HEK293 (cell line): ENCODE results near the gene INPP5F.
A peak's percentile ranks its signal among the peaks of the same experiment; 100 is the strongest.

Source experiments
- CTCF ChIA-PET: fragments of 350-600 bp; formaldehyde crosslinking; extraction: SDS; loops from one replicate; lab custom pipeline; 2021; ENCODE audit warnings: antibody characterized with exemption; lab: Yijun Ruan, JAX
- POLR2A ChIA-PET: fragments of 300-600 bp; formaldehyde crosslinking; extraction: SDS; loops from one replicate; lab custom pipeline; 2020; ENCODE audit warnings: antibody characterized with exemption, inconsistent platforms; lab: Yijun Ruan, JAX
- H3K27ac ChIP-seq: fragments of 200-500 bp; sonication (Bioruptor generic); 2 replicates; pipeline ENCODE4 v1.5.1; 2014; ENCODE audit warnings: low read depth, low read length, control low read depth, inconsistent platforms; ENCODE audit errors: extremely low read depth
- H3K36me3 ChIP-seq, 2 experiments: fragments of 200-500 bp in 1 of 2; sonication (Bioruptor generic) in 1 of 2; 1 replicate in 1 of 2; 2 replicates in 1 of 2; pipeline ENCODE4 v1.5.1; 2014 to 2017; ENCODE audit warnings: inconsistent platforms in 2 of 2, low read length in 2 of 2; ENCODE audit not compliant: control insufficient read depth in 2 of 2, insufficient read depth in 1 of 2
- H3K4me1 ChIP-seq: fragments of 200-500 bp; sonication (Bioruptor generic); 2 replicates; pipeline ENCODE4 v1.5.1; 2014; ENCODE audit warnings: mild to moderate bottlenecking, low read length, inconsistent platforms; ENCODE audit not compliant: control insufficient read depth, insufficient read depth
- H3K4me3 ChIP-seq: 2 replicates; pipeline ENCODE4 v1.5.1; 2011; ENCODE audit warnings: low read depth, mild to moderate bottlenecking, control low read depth, low read length, moderate library complexity
- H3K9me3 ChIP-seq: fragments of 200-500 bp; sonication (Bioruptor generic); 2 replicates; pipeline ENCODE4 v1.5.1; 2014; ENCODE audit warnings: low read depth, low read length, inconsistent platforms; ENCODE audit not compliant: control insufficient read depth, insufficient read depth
- EGR2 ChIP-seq: fragments of 450-650 bp; formaldehyde crosslinking; IDR thresholded peaks from 2 replicates; pipeline ENCODE4 v1.5.1; 2016; ENCODE audit warnings: low read depth, missing biosample characterization, missing genetic modification characterization
- KLF8 ChIP-seq: fragments of 450-650 bp; formaldehyde crosslinking; IDR thresholded peaks from 2 replicates; pipeline ENCODE4 v1.5.1; 2016; ENCODE audit warnings: missing biosample characterization, missing genetic modification characterization
- REPIN1 ChIP-seq: fragments of 450-650 bp; formaldehyde crosslinking; IDR thresholded peaks from 2 replicates; pipeline ENCODE4 v1.5.1; 2017; ENCODE audit warnings: missing biosample characterization, missing genetic modification characterization, low read depth
- SP7 ChIP-seq: fragments of 450-650 bp; formaldehyde crosslinking; IDR thresholded peaks from 2 replicates; pipeline ENCODE4 v1.5.1; 2016; ENCODE audit warnings: missing biosample characterization, missing genetic modification characterization
- ZBTB21 ChIP-seq: fragments of 450-650 bp; formaldehyde crosslinking; IDR thresholded peaks from 2 replicates; pipeline ENCODE4 v1.5.1; 2017; ENCODE audit warnings: missing biosample characterization, missing genetic modification characterization
- ZBTB8A ChIP-seq: fragments of 450-650 bp; formaldehyde crosslinking; IDR thresholded peaks from 2 replicates; pipeline ENCODE4 v1.5.1; 2016; ENCODE audit warnings: missing biosample characterization, missing genetic modification characterization
- ZEB2 ChIP-seq: fragments of 450-650 bp; formaldehyde crosslinking; IDR thresholded peaks from 2 replicates; pipeline ENCODE4 v1.5.1; 2016; ENCODE audit warnings: missing biosample characterization, missing genetic modification characterization
- ZFHX2 ChIP-seq: fragments of 450-650 bp; formaldehyde crosslinking; conservative IDR thresholded peaks from 2 replicates; pipeline ENCODE4 v1.5.1; 2016; ENCODE audit warnings: missing biosample characterization, missing genetic modification characterization
- ZNF133 ChIP-seq: fragments of 450-650 bp; formaldehyde crosslinking; IDR thresholded peaks from 2 replicates; pipeline ENCODE4 v1.5.1; 2016; ENCODE audit warnings: missing biosample characterization, missing genetic modification characterization
- ZNF248 ChIP-seq: fragments of 450-650 bp; formaldehyde crosslinking; IDR thresholded peaks from 2 replicates; pipeline ENCODE4 v1.5.1; 2017; ENCODE audit warnings: missing biosample characterization, missing genetic modification characterization
- ZNF266 ChIP-seq: fragments of 450-650 bp; formaldehyde crosslinking; IDR thresholded peaks from 2 replicates; pipeline ENCODE4 v1.5.1; 2016; ENCODE audit warnings: missing biosample characterization, missing genetic modification characterization, low read depth
- ZNF48 ChIP-seq: fragments of 450-650 bp; formaldehyde crosslinking; IDR thresholded peaks from 2 replicates; pipeline ENCODE4 v1.5.1; 2016; ENCODE audit warnings: missing biosample characterization, missing genetic modification characterization
- ZNF518A ChIP-seq: fragments of 450-650 bp; formaldehyde crosslinking; conservative IDR thresholded peaks from 2 replicates; pipeline ENCODE4 v1.5.1; 2016; ENCODE audit warnings: low read depth, missing biosample characterization, missing genetic modification characterization
- ZNF571 ChIP-seq: fragments of 450-650 bp; formaldehyde crosslinking; IDR thresholded peaks from 2 replicates; pipeline ENCODE4 v1.5.0; 2017; ENCODE audit warnings: missing biosample characterization, missing genetic modification characterization
- ZNF600 ChIP-seq: fragments of 450-650 bp; formaldehyde crosslinking; IDR thresholded peaks from 2 replicates; pipeline ENCODE4 v1.5.1; 2016; ENCODE audit warnings: missing biosample characterization, missing genetic modification characterization
- ZNF621 ChIP-seq: fragments of 450-650 bp; formaldehyde crosslinking; IDR thresholded peaks from 2 replicates; pipeline ENCODE4 v1.5.1; 2017; ENCODE audit warnings: missing biosample characterization, missing genetic modification characterization
- ZSCAN18 ChIP-seq: fragments of 450-650 bp; formaldehyde crosslinking; IDR thresholded peaks from 2 replicates; pipeline ENCODE4 v1.5.1; 2016; ENCODE audit warnings: missing biosample characterization, missing genetic modification characterization

The INPP5F gene

GRCh38 chr10:119679480-119679829 is 46.4 kb upstream of the INPP5F start:
- TF ChIP-seq ZSCAN18 (tag by site-specific recombination) (no peak), ZBTB8A (no peak), ZEB2 (tag by site-specific recombination) (no peak), KLF8 (tag by site-specific recombination) (no peak), ZNF133 (no peak), ZNF518A (no peak), ZNF621 (no peak)
- POLR2A ChIA-PET = interaction anchor here (0.6 kb wide), 1 partner anchor 20 kb away, joined by 3 read pairs; no protein-coding TSS in a partner anchor
- Histone ChIP-seq H3K4me3 (no peak overlapping the region), H3K36me3 (peaks cover 12 to 32% of the 10 kb centered on the region in 2 experiments), H3K27ac (no peak overlapping the region), H3K4me1 (no peaks in the 10 kb centered on the region), H3K9me3 (no peaks in the 10 kb centered on the region)
- CTCF ChIA-PET = interaction anchor here (0.7 to 0.8 kb wide), 2 partner anchors 22 to 180 kb away, joined by 4 read pairs; no protein-coding TSS in a partner anchor

DNA sequence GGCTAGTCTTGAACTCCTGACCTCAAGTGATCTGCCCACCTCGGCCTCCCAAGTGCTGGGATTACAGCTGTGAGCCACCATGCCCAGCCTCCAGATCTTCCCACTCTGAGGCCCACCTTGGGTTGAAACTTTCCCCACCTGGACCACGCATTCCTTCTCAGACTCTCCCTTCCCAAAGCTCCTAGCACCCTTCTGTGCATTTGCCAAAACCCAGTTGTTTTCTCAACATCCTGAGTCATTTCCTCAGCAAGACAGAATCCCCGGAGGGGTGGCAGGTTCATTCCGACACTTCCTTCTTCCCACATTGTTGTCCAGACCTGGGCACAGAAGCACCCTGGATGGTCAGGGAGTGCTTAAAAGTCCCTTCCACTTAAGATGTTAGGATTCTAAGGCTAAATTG is 45.8 kb upstream of the INPP5F start:
- POLR2A ChIA-PET = interaction anchor here (0.6 kb wide), 1 partner anchor 21 kb away, joined by 3 read pairs; no protein-coding TSS in a partner anchor
- Histone ChIP-seq H3K27ac (no peak overlapping the region), H3K4me1 (no peaks in the 10 kb centered on the region), H3K9me3 (no peaks in the 10 kb centered on the region), H3K4me3 (no peak overlapping the region), H3K36me3 (peaks cover 7 to 29% of the 10 kb centered on the region in 2 experiments)
- peak; percentile 14; the same call in 1 of the 2 replicates for TF ChIP-seq ZNF600 (tag by site-specific recombination)
- TF ChIP-seq ZFHX2 = peak; percentile 58
- peak; percentile 62 for TF ChIP-seq EGR2 (tag by site-specific recombination)
- TF ChIP-seq REPIN1 (tag by site-specific recombination) = no peak
- CTCF ChIA-PET = interaction anchor here (0.7 kb wide), 1 partner anchor 22 kb away, joined by 4 read pairs; no protein-coding TSS in a partner anchor

- POLR2A ChIA-PET = interaction anchor here (0.6 to 1.6 kb wide), 3 partner anchors 10 to 455 kb away, joined by 3 to 4 read pairs (median 3); no protein-coding TSS in a partner anchor
- Histone ChIP-seq H3K4me1 (no peaks in the 10 kb centered on the region), H3K27ac (no peak overlapping the region; the same call in 1 of the 2 replicates)
These were observed 45.2 kb upstream of the INPP5F start for GRCh38 chr10:119680650-119681081.

More at GRCh38 chr10:119680650-119681081, 45.2 kb upstream of the INPP5F start:
- no peaks in the 10 kb centered on the region for H3K9me3 ChIP-seq
- H3K4me3 ChIP-seq = no peak overlapping the region
- H3K36me3 ChIP-seq = peaks cover 7 to 24% of the 10 kb centered on the region in 2 experiments
- CTCF ChIA-PET = interaction anchor here (0.6 kb wide), 1 partner anchor 370 kb away, joined by 3 read pairs; no protein-coding TSS in a partner anchor
- TF ChIP-seq ZNF48 (tag by site-specific recombination) = no peak
- TF ChIP-seq ZBTB21 = no peak
- no peak for TF ChIP-seq ZNF266
- no peak for TF ChIP-seq EGR2 (tag by site-specific recombination)
- TF ChIP-seq SP7 (tag by site-specific recombination) = no peak
- TF ChIP-seq ZNF571 = no peak
- TF ChIP-seq ZNF248 (tag by site-specific recombination) = no peak
